Mononuclear cell (primary cell): ENCODE data around the gene GNAO1. TPM values are rescaled to one million over a fixed set of nuclear protein-coding genes. Genes with fewer than 3 reads are reported as not detected.

Experiments
- H3K27me3 ChIP-seq: 2 replicates; pipeline ENCODE4 v1.6.0; 2011; ENCODE audit warnings: low read length, control low read depth; ENCODE audit not compliant: insufficient read depth
- H3K4me1 ChIP-seq: 2 replicates; pipeline ENCODE4 v1.5.1; 2011; ENCODE audit warnings: mild to moderate bottlenecking, low read length, control low read depth; ENCODE audit not compliant: insufficient read depth
- H3K4me3 ChIP-seq: 2 replicates; pipeline ENCODE4 v1.5.1; 2011; ENCODE audit warnings: mild to moderate bottlenecking, low read length, moderate library complexity
- H3K9me3 ChIP-seq: 2 replicates; pipeline ENCODE4 v1.5.1; 2011; ENCODE audit warnings: low read depth, mild to moderate bottlenecking, control low read depth, low read length
- total RNA-seq: library from RNA; depleted of rRNA; stranded (reverse); fragments of >200 nt; gene quantifications from one replicate; pipeline ENCODE4 v1.2.3, GENCODE V29; 2012

Gene GNAO1
- total RNA-seq, 1 donor: 0.84 TPM

GRCh38 chr16:56244612-56245011 is 53.3 kb downstream of the GNAO1 start:
- no peak overlapping the region for H3K4me3 ChIP-seq
- H3K27me3 ChIP-seq: no peaks in the 10 kb centered on the region
- no peaks in the 10 kb centered on the region for H3K9me3 ChIP-seq
- no peaks in the 10 kb centered on the region for H3K4me1 ChIP-seq

DNA sequence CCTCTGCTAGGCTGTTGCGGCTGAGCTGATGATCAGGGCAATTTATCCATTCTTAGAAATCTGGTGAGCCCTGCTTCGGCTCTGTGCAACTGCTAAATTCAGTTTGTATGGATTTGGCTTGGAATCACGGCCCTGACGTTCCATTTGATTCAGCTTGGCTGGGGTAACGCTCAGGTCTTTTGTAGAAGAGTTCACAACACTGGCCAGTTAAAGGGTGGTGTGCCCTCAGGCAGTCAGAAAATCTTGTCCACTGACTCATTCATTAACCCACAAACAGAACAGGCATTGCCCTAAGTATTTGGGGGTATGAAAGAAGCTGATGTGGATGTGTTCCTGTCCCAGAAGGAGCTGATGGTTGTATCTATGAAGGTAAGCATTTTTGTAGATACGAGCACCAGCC is 53.9 kb downstream of the GNAO1 start:
- Histone ChIP-seq H3K27me3 (no peaks in the 10 kb centered on the region), H3K9me3 (no peaks in the 10 kb centered on the region), H3K4me1 (no peaks in the 10 kb centered on the region), H3K4me3 (no peak overlapping the region)

- no peak overlapping the region for H3K4me3 ChIP-seq
- H3K27me3 ChIP-seq: no peaks in the 10 kb centered on the region
- H3K4me1 ChIP-seq: no peaks in the 10 kb centered on the region
- no peaks in the 10 kb centered on the region for H3K9me3 ChIP-seq
Measured at GRCh38 chr16:56246051-56246817, 54.9 kb downstream of the GNAO1 start.

- Histone ChIP-seq H3K4me3 (no peak overlapping the region), H3K4me1 (no peaks in the 10 kb centered on the region), H3K27me3 (no peaks in the 10 kb centered on the region), H3K9me3 (no peaks in the 10 kb centered on the region)
Measured at GRCh38 chr16:56247018-56247417, 55.7 kb downstream of the GNAO1 start.

DNA sequence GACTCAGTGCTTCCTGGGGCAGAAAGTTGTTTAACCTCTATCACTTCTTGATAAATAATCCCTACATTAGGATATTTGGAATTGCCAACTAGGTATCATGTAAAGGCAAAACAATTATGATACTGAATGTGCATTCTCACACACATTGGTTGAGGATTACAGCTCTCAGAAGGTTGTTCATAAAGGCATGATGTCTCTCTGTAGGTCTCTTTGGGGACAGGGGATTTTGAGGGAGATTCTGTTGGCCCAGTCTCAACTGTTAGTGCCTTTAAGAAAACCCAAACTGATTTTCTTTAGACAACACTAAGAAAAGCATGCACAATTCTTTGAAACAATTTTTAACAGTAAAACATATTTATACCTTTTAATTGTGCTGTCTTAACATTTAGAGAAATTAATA is 56.5 kb downstream of the GNAO1 start:
- Histone ChIP-seq H3K9me3 (no peaks in the 10 kb centered on the region), H3K4me3 (no peak overlapping the region), H3K4me1 (no peaks in the 10 kb centered on the region), H3K27me3 (no peaks in the 10 kb centered on the region)

GRCh38 chr16:56252835-56253234 is 61.5 kb downstream of the GNAO1 start:
- Histone ChIP-seq H3K9me3 (no peaks in the 10 kb centered on the region), H3K4me3 (no peak overlapping the region), H3K4me1 (no peaks in the 10 kb centered on the region), H3K27me3 (no peaks in the 10 kb centered on the region)

DNA sequence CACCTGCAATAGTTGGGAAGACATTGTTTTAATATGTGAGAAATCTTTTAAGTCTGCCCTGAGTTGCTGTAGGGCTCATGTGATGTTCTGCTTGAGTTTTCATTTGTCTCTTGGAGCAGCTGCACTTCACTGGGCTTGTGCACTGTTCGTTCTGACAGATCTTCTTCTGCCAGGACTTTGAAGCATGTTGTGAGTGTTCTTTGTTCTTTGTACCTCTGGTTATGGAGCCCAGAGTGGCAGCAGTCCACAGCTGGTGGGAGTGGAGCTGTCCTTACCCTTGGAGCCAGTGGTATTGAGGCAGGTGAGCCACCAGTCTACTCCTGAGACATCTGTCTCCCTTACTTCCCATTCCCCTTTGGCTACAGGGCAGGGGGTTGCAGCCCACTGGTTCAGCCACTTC is 64.6 kb downstream of the GNAO1 start:
- peaks cover under 1% of the 10 kb centered on the region for H3K4me1 ChIP-seq
- H3K4me3 ChIP-seq: no peak overlapping the region
- H3K27me3 ChIP-seq: no peaks in the 10 kb centered on the region
- no peaks in the 10 kb centered on the region for H3K9me3 ChIP-seq

DNA sequence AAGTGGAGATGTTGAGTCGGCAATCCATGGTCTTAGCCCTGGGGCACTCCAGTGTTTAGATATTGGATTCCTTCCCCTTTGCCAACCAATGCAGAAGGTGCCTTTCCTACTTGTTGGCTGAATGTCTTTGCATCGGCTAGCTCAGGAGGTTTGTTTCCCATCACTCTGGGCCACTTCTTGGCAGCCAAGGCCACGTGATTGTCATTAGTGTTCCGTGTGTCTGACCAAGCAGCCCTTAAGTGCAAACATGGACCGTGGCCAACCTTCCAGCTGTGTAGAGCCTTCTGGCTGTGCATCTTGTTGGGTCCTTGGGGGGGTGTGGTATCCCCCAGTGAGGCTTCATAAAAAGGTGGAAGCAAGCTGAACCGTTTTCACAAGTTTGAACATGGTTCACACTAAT is 66.0 kb downstream of the GNAO1 start:
- Histone ChIP-seq H3K4me3 (no peak overlapping the region), H3K9me3 (no peaks in the 10 kb centered on the region), H3K4me1 (peaks cover 14% of the 10 kb centered on the region)

DNA sequence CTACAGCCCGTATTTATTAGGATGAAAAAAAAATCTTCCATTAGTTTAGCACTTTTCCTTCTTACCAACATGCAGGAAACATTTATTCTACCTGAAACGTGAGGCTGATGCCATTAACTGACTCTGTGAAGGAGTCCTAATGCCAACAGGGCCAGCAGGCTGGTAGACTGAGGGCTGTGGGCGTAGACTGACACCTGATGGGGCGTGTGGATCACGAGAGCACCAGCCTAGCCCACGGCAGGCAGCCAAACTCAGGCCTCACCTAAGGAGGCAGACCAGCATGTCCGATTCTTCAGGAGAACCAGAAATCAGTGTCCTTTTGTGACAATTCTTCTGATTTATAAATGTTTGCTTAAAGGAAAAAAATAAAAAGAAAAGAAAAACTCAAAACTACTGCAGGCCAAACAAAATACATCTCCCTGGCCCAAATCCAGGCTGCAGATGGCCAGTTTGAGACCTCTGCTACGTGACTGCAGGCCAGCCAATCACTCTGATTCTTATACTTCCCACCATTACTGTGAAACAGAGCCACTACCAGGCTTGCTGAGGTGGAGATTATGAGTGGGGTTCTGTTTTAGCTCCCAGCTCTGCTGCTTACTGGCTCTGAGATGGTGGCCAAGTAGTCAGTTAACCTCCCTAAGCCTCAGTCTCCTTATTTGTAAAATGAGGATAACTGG is 66.5 kb downstream of the GNAO1 start:
- Histone ChIP-seq H3K27me3 (no peaks in the 10 kb centered on the region), H3K9me3 (no peaks in the 10 kb centered on the region), H3K4me1 (peaks cover 19% of the 10 kb centered on the region), H3K4me3 (no peak overlapping the region)

More for the DNA sequence above, 66.0 kb downstream of the GNAO1 start:
- H3K27me3 ChIP-seq: no peaks in the 10 kb centered on the region

DNA sequence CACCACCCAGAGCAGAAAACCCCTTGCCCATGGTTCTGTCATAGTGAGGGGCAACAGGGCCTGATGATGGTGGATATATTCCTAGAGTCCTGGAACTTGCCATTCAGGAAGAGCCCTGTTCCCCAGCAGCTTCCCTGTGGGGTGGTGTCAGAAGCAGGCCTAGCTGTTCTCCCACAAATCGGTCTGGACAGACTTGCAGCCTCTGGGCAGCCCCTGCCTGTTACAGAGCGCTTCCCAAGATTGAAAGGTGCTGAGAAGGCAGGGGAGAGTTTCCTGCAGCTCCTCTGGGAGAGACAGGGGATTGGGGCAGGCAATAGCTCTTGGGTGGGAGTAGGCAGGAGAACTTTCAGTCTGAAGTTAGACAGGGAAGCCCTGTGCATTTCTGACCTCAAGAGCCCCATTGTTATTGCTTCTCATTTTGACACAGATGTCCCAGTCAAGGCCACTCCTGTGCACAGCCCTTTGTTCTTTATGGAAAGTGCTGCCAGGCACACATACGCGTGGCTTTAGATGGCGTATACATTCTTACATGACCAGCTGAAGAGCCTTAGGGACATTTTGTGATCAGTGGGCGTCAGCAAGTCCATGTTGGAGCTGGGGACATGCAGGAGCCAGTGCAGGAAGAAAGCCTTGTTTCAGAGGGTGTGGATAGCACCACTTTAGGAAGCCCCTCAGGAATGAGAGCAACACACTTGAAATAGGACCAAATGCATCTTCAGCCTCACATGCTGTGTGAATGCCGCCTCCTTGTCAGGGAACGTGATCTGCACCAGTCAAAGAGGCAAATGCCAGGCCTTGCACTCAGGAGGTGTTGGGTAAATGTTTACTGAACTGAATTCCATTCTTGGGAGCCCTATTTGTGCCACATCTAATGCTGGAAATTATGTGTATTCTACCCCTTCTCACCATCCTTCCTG is 67.5 kb downstream of the GNAO1 start:
- H3K9me3 ChIP-seq: no peaks in the 10 kb centered on the region
- H3K27me3 ChIP-seq: no peaks in the 10 kb centered on the region
- no peak overlapping the region for H3K4me3 ChIP-seq
- peaks cover 28% of the 10 kb centered on the region for H3K4me1 ChIP-seq

GRCh38 chr16:56259425-56259779 is 68.1 kb downstream of the GNAO1 start:
- Histone ChIP-seq H3K4me1 (peaks cover 29% of the 10 kb centered on the region), H3K4me3 (no peak overlapping the region), H3K9me3 (no peaks in the 10 kb centered on the region), H3K27me3 (no peaks in the 10 kb centered on the region)

GRCh38 chr16:56260378-56261160 is 69.3 kb downstream of the GNAO1 start:
- peaks cover 29% of the 10 kb centered on the region for H3K4me1 ChIP-seq
- H3K27me3 ChIP-seq: no peaks in the 10 kb centered on the region
- H3K9me3 ChIP-seq: no peaks in the 10 kb centered on the region
- H3K4me3 ChIP-seq: no peak overlapping the region

- no peaks in the 10 kb centered on the region for H3K9me3 ChIP-seq
- H3K4me3 ChIP-seq: no peak overlapping the region
- H3K4me1 ChIP-seq: peaks cover 29% of the 10 kb centered on the region
- no peaks in the 10 kb centered on the region for H3K27me3 ChIP-seq
Measured at GRCh38 chr16:56261656-56262055, 70.4 kb downstream of the GNAO1 start.

- no peaks in the 10 kb centered on the region for H3K27me3 ChIP-seq
- no peak overlapping the region for H3K4me3 ChIP-seq
- peaks cover 29% of the 10 kb centered on the region for H3K4me1 ChIP-seq
Measured at GRCh38 chr16:56262148-56262547, 70.9 kb downstream of the GNAO1 start.

More at GRCh38 chr16:56262148-56262547, 70.9 kb downstream of the GNAO1 start:
- H3K9me3 ChIP-seq: no peaks in the 10 kb centered on the region
